GM12892 (cell line): ENCODE measurements around the gene NKAIN2.

Experiments
- POLR2A ChIP-seq: IDR thresholded peaks from 2 replicates; pipeline ENCODE4 v1.6.1; 2011; ENCODE audit warnings: low read depth, low read length, control low read depth
- POLR2AphosphoS5 ChIP-seq: IDR thresholded peaks from 2 replicates; pipeline ENCODE4 v1.6.1; 2011; ENCODE audit warnings: low read depth, low read length, control low read depth
- TAF1 ChIP-seq: IDR thresholded peaks from 2 replicates; pipeline ENCODE4 v1.6.1; 2011; ENCODE audit warnings: low read depth, mild to moderate bottlenecking, control low read depth, low read length, borderline replicate concordance

DNA sequence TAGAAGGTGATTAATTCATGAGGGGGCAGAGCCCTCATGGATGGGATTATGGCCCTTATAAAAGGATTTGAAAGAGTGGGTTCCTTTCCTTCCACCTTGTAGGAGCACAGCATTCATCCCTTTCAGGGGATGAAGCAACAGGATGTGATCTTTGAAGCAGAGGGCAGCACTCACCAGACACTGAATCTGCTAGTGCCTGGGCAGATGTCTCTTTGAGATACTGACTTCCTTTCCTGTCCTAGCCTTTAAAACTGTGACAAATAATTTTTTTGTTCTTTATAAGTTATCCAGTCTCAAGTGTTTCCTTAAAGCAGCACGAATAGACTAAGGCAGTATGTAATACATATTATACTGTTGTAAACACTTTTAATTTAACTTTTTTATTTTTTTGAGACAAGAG is 620.0 kb downstream of the NKAIN2 start:
- TF ChIP-seq POLR2A, result no peak
- no peak for TF ChIP-seq TAF1
- TF ChIP-seq POLR2AphosphoS5, result no peak
